ENCODE data around the gene USH2A.

USH2A gene

DNA sequence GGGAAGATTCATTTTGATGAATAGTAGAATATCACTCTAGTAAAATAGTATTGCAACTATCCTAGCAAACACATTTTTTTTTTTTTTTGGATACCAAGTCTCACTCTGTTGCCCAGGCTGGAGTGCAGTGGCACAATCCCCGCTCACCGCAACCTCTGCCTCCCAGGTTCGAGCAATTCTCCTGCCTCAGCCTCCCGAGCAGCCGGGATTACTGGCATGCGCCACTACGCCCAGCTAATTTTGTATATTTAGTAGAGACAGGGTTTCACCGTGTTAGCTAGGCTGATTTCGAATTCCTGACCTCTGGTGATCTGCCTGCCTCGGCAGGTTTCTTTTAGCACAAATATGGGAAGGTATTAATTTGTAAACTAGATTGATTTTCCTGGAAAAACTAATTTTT is 822.4 kb downstream of the USH2A start:
- CTCF ChIA-PET, result no interaction called here
- H3K27ac ChIP-seq, result no peak overlapping the region
- TF ChIP-seq, protein P1, sequence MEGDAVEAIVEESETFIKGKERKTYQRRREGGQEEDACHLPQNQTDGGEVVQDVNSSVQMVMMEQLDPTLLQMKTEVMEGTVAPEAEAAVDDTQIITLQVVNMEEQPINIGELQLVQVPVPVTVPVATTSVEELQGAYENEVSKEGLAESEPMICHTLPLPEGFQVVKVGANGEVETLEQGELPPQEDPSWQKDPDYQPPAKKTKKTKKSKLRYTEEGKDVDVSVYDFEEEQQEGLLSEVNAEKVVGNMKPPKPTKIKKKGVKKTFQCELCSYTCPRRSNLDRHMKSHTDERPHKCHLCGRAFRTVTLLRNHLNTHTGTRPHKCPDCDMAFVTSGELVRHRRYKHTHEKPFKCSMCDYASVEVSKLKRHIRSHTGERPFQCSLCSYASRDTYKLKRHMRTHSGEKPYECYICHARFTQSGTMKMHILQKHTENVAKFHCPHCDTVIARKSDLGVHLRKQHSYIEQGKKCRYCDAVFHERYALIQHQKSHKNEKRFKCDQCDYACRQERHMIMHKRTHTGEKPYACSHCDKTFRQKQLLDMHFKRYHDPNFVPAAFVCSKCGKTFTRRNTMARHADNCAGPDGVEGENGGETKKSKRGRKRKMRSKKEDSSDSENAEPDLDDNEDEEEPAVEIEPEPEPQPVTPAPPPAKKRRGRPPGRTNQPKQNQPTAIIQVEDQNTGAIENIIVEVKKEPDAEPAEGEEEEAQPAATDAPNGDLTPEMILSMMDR (conservative IDR thresholded peaks at IDR 0.05; ENCODE audit: low read depth), result no peak
- no peak for DNase-seq (ENCODE audit: low spot score)
- POLR2A ChIA-PET (ENCODE audit: low non-redundant PET), result no interaction called here

DNA sequence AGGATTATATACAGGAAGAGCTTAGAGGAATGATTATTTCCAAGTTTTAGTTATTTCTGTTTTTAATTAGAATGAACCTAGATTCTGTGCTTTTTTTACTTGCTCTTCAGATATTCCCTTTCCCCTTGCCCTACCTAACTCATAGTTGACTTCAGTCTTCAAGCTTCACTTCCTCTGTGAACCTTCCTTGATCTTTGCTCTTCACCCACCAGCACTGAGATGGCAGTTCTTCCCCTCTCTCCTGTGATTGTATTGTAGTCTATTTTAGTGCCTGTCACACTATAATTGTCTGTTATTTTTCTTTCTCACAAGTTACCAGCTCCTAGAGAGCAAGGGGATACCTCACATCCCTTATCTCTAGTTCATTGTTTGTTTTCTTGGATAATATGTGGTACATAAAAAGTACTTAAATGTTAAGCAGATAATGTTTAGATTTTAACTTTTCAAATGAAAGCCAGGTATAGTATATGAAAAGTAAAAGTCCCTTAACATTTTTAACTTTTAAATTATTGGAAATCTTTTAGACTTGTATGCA is 822.9 kb downstream of the USH2A start:
- ChIA-PET CTCF (no interaction called here), POLR2A (ENCODE audit: low non-redundant PET) (no interaction called here)

DNA sequence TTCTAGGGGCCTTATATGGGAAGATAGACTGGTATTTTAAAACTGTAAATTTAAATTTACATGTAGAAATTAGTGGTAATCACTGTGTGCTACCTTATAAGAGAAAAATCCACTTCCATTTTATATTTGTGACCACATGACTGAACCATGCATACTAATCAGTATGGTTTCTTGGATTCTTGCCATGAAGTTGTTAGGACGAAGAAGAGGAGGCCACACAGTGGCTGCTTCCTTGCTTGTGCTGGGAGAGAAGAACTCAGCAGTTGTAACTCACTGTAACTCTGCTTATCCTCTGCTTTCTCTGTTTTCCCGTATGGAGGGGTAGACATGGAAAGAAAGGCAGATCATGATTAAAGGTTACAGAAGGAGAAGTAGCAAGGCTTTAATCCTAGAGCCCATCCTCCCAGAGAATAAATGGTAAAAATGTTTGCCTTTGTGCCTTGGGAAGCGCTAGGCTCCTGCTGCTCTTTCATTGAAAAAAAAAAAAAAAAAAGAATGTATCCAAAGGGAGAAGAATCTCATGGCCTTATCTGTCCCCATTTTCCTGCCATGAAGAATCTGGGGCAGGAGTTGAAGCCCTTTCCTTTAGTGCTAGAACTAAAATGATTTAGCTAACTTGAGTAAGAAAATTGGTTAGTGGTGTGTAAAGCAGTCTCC is 823.7 kb downstream of the USH2A start:
- ChIA-PET POLR2A (ENCODE audit: low non-redundant PET) (no interaction called here), CTCF (no interaction called here)
- no peak for DNase-seq (ENCODE audit: low spot score)
- no peak overlapping the region for H3K27ac ChIP-seq
- TF ChIP-seq, protein P1 (conservative IDR thresholded peaks at IDR 0.05; ENCODE audit: low read depth), result no peak

More for the DNA sequence above, 822.9 kb downstream of the USH2A start:
- no peak for DNase-seq (ENCODE audit: low spot score)
- H3K27ac ChIP-seq, result no peak overlapping the region
- TF ChIP-seq, protein P1 (conservative IDR thresholded peaks at IDR 0.05; ENCODE audit: low read depth), result no peak

DNA sequence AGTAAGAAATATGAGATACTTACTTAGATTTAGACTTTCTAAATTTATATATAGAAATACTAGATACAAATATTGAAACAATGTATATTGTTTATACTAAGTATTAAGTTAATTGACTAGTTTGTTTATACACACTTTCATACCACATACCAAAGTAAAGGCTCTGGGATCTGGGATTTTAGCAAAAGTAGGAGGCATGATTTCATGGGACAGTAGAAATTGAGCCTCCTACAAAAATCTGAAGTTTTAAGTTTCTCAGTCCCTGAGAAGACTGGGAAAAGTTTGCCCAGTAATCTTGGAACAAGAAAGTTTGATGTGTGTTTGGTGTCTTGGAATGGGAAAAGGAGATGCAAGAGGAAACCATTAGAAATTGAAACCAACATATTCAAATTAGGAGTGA is 825.3 kb downstream of the USH2A start:
- ChIA-PET POLR2A (ENCODE audit: low non-redundant PET) (no interaction called here), CTCF (interaction anchor here (0.6 kb wide), 1 partner anchor 19 kb away, joined by 3 read pairs; no protein-coding TSS in a partner anchor)
- TF ChIP-seq, protein P1 (conservative IDR thresholded peaks at IDR 0.05; ENCODE audit: low read depth), result no peak
- H3K27ac ChIP-seq, result no peak overlapping the region
- no peak for DNase-seq (ENCODE audit: low spot score)

DNA sequence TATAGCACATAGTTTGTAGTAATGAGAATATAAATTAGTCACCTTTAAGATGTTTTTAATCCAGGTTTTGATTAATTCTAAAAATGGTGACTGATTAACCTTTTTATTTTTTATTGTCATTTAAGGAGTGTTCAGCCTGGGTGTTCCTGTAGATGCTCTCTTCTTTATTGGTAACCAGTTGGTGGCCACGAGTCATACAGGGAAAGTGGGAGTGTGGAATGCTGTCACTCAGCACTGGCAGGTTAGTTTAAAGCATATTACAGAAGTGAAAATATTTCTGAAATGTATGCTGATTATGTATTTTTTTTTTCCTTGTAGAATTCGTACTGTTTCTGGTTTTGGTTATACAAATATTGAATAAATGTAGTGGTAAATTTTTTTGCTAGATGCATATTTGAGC is 828.0 kb downstream of the USH2A start:
- DNase-seq (ENCODE audit: low spot score), result no peak
- no peak overlapping the region for H3K27ac ChIP-seq
- CTCF ChIA-PET, result no interaction called here
- TF ChIP-seq, protein P1 (conservative IDR thresholded peaks at IDR 0.05; ENCODE audit: low read depth), result no peak
- POLR2A ChIA-PET (ENCODE audit: low non-redundant PET), result no interaction called here

DNA sequence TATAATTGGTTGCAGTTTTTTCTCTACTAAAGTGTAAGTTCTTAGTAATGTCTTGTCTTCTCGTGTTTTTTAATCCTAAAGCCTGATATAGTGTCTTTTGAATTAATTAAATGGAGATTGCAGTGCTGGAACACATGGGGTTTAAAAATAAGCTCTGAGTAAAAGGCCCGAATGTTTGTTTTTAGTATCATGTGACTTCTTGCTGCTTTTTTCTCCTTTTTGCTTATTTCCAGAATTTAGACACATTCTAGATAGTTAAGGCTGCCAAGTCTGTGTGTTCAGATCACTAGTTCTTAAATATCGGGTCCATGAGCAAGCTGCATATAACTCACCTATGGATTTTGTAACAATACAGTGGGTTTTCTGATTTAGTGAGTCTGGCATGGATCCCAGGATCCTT is 828.6 kb downstream of the USH2A start:
- CTCF ChIA-PET, result no interaction called here
- no peak for DNase-seq (ENCODE audit: low spot score)
- POLR2A ChIA-PET (ENCODE audit: low non-redundant PET), result no interaction called here
- TF ChIP-seq, protein P1 (conservative IDR thresholded peaks at IDR 0.05; ENCODE audit: low read depth), result no peak
- H3K27ac ChIP-seq, result no peak overlapping the region

Measured in RWPE1 (cell line).